Measurements from ENCODE around the gene GCLM. TPM values are rescaled to one million over a fixed set of nuclear protein-coding genes. Genes with fewer than 3 reads are reported as not detected.
"Not testable (repeated sequence)": the region's sequence is repeated elsewhere in the genome, so short reads cannot be mapped to it uniquely, and the experiment has no call there.

The GCLM gene, protein sequence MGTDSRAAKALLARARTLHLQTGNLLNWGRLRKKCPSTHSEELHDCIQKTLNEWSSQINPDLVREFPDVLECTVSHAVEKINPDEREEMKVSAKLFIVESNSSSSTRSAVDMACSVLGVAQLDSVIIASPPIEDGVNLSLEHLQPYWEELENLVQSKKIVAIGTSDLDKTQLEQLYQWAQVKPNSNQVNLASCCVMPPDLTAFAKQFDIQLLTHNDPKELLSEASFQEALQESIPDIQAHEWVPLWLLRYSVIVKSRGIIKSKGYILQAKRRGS
- total RNA-seq: 10 to 100 TPM in 3 of 8 experiments, 1 to 10 TPM in 5; 4.2 to 22.5 (median 7.6) TPM

DNA sequence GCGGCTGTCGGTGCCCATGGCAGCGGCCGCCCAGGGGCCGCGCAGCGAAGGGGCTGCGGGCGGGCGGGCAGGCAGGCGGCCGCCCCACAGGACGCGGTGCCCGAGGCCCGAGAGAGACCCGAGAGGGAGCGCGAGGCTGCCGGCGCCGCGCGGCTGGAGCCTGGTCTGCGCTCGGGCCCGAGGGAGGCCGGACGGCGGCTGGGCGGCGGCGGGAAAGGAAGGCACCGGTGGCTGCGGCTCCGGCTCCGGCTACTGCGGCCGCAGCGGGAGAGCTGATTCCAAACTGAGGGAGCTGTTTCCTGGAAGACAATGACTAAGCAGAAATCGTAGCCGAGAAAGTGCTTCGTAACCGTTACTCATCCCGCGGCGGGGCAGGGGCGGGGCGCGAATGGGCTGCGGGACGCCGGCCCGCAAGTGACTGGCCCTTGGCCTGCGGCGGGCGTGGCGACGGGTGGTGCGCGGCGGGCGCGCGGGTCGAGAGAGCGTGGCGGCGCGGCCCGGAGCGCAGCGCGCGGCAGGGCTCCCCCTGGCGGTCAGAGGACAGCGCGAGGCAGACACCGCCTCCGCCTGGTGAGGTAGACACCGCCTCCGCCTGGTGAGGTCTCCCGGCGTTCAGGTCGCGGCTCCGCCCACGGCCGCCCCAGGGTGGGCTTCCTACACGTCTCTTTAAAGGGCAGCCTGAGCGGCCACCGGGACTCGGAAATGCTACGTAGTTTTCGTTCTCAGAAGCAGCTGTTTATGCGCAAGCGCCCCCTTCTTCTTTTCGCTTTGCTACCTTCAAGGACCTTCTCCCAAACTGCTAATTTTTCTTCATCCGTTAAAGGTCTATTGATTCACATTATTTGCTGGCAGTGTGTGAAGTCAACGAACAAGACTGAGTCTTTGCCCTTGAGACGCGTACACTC, at the start of gene GCLM:
TSS of gene GCLM (minus strand) at position 285 of the 905 bp plus-strand sequence. CDS start at position 18, 267 bp downstream.
- ATAC-seq (replicated peaks in 6 of 8): peak; percentile 88 to 97 (median 93)
- WGBS, 10 experiments: 0 to 54% (median 7%) methylated on average over 2 to 45 of the region's 102 CpGs; no CpG with 5 or more reads in 3 of the 10 experiments
- H3K4me3 ChIP-seq: peak within 1 kb of the TSS; percentile 55 to 75 (median 68)
- in situ Hi-C loops (cut with MboI; ENCODE audit: low pct_unique_long_range_greater_than_20kb in 2 of 9, low sequenced_read_pairs in 9 of 9, unreplicated experiment in 9 of 9): no loop called here
- peak within 1 kb of the TSS; percentile 15 to 73 for H3K27ac ChIP-seq
- peaks cover 8 to 20% of the 10 kb centered on the region in 2 donors for H3K4me1 ChIP-seq (replicated peaks in 1 of 2)

- in situ Hi-C loops (cut with MboI; ENCODE audit: low pct_unique_long_range_greater_than_20kb in 2 of 9, low sequenced_read_pairs in 9 of 9, unreplicated experiment in 9 of 9): no loop called here
- Histone ChIP-seq H3K27ac (no peak overlapping the region), H3K4me3 (no peak overlapping the region), H3K4me1 (replicated peaks in 1 of 2) (no peaks in the 10 kb centered on the region)
- 33 to 92% (median 63%) methylated on average over 1 of the region's 1 CpG; no CpG with 5 or more reads in 1 of the 10 experiments for WGBS, 10 experiments
- no peak for ATAC-seq (replicated peaks in 6 of 8)
These were observed 49.5 kb upstream of the GCLM start for GRCh38 chr1:93958726-93959100.

- Histone ChIP-seq H3K4me1 (replicated peaks in 1 of 2) (no peaks in the 10 kb centered on the region), H3K4me3 (no peak overlapping the region), H3K27ac (no peak overlapping the region)
- in situ Hi-C loops (cut with MboI; ENCODE audit: low pct_unique_long_range_greater_than_20kb in 2 of 9, low sequenced_read_pairs in 9 of 9, unreplicated experiment in 9 of 9): no loop called here
- 20 to 83% (median 70%) methylated on average over 1 of the region's 1 CpG; no CpG with 5 or more reads in 5 of the 10 experiments for WGBS, 10 experiments
- ATAC-seq (replicated peaks in 6 of 8): peak in 1 of 8 experiments; percentile 72
These were observed 48.9 kb upstream of the GCLM start for GRCh38 chr1:93958032-93958725.

DNA sequence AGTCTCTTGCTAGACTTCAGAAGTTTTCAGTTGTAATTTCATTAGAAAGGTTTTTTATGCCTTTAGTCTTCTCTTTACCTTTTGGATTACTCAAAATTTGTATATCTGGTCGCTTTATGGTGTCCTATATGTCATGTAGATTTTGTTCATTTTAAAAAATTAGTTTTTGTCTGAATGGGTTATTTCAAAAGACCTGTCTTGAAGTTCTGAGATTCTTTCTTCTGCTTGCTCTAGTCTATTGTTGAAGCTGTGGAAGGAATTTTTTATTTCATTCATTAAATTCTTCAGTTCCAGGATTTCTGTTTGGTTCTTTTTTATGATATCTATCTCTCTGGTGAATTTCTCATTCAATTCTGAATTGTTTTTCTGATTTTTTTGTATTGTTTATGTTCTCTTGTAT, 46.5 kb upstream of the GCLM start:
- in situ Hi-C loops (cut with MboI; ENCODE audit: low pct_unique_long_range_greater_than_20kb in 2 of 9, low sequenced_read_pairs in 9 of 9, unreplicated experiment in 9 of 9): no loop called here
- 0 to 63% (median 40%) methylated on average over 1 of the region's 1 CpG for WGBS, 10 experiments
- no peak overlapping the region for H3K27ac ChIP-seq
- no peak overlapping the region for H3K4me3 ChIP-seq
- ATAC-seq (replicated peaks in 6 of 8): no peak
- no peaks in the 10 kb centered on the region for H3K4me1 ChIP-seq (replicated peaks in 1 of 2)

- in situ Hi-C loops (cut with MboI; ENCODE audit: low pct_unique_long_range_greater_than_20kb in 2 of 9, low sequenced_read_pairs in 9 of 9, unreplicated experiment in 9 of 9): not testable (repeated sequence)
These were observed 37.9 kb upstream of the GCLM start for GRCh38 chr1:93947002-93947686.

GRCh38 chr1:93938461-93939145, 29.4 kb upstream of the GCLM start:
- WGBS, 10 experiments: 80 to 91% (median 85%) methylated on average over 1 of the region's 1 CpG; no CpG with 5 or more reads in 6 of the 10 experiments

More at GRCh38 chr1:93947002-93947686, 37.9 kb upstream of the GCLM start:
- WGBS, 10 experiments: 0 to 90% (median 71%) methylated on average over 1 to 2 of the region's 2 CpGs
- not testable (repeated sequence) for H3K4me3 ChIP-seq; H3K27ac ChIP-seq; H3K4me1 ChIP-seq (replicated peaks in 1 of 2)
- peak in 3 of 8 experiments; percentile 80 to 95 (median 89) for ATAC-seq (replicated peaks in 6 of 8)

DNA sequence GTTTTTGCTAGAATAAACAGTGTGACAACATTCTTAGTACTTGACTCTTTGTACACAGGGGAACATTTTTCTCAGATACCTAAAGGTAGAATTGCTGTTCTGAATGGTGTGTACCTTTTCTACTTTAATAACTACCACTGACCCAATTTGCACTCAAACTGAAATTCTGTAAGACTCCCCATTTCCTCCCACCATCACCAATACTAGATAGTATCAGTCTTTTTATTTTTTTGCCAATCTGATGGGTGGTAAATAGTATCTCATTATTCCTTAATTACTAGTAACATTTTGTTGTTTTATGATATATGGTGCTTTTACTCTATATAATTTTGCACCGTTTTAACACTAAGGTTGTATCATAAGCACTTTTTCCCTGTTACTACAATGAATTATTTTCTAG, 28.8 kb upstream of the GCLM start:
- no peak for ATAC-seq (replicated peaks in 6 of 8)
- WGBS, 10 experiments: 0 to 100% (median 73%) methylated on average over 1 of the region's 1 CpG
- in situ Hi-C loops (cut with MboI; ENCODE audit: low pct_unique_long_range_greater_than_20kb in 2 of 9, low sequenced_read_pairs in 9 of 9, unreplicated experiment in 9 of 9): no loop called here
- Histone ChIP-seq H3K4me3 (no peak overlapping the region), H3K27ac (no peak overlapping the region), H3K4me1 (replicated peaks in 1 of 2) (no peaks in the 10 kb centered on the region)

More at GRCh38 chr1:93938461-93939145, 29.4 kb upstream of the GCLM start:
- no peak overlapping the region for H3K4me3 ChIP-seq
- no peak overlapping the region for H3K27ac ChIP-seq
- ATAC-seq (replicated peaks in 6 of 8): no peak
- H3K4me1 ChIP-seq (replicated peaks in 1 of 2): no peaks in the 10 kb centered on the region
- in situ Hi-C loops (cut with MboI; ENCODE audit: low pct_unique_long_range_greater_than_20kb in 2 of 9, low sequenced_read_pairs in 9 of 9, unreplicated experiment in 9 of 9): no loop called here

DNA sequence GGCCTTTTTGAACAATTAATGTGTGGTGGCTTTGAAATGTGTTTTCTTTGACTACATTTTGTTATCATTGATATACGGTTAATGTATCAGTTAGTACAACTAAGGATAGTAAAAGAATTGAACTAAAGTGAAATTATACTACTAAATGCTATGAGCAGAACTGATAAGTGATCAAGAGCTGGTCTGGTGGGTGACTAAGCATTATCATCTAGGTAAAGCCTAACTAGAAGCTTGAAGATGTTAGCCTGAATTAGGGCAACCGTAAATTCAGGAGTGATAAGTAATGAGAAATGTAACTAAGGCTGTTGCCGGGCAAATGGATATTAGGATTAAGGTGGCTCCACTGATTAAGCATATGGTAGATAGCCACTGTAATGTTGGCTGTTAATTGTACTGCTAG, 16.0 kb upstream of the GCLM start:
- Histone ChIP-seq H3K4me3 (no peak overlapping the region), H3K4me1 (replicated peaks in 1 of 2) (no peaks in the 10 kb centered on the region), H3K27ac (no peak overlapping the region)
- in situ Hi-C loops (cut with MboI; ENCODE audit: low pct_unique_long_range_greater_than_20kb in 2 of 9, low sequenced_read_pairs in 9 of 9, unreplicated experiment in 9 of 9): no loop called here
- 45 to 100% (median 90%) methylated on average over 2 to 3 of the region's 3 CpGs for WGBS, 10 experiments
- no peak for ATAC-seq (replicated peaks in 6 of 8)

GRCh38 chr1:93919780-93920179, 10.6 kb upstream of the GCLM start:
- in situ Hi-C loops (cut with MboI; ENCODE audit: low pct_unique_long_range_greater_than_20kb in 2 of 9, low sequenced_read_pairs in 9 of 9, unreplicated experiment in 9 of 9): no loop called here
- no peak overlapping the region for H3K4me3 ChIP-seq
- no peak overlapping the region for H3K27ac ChIP-seq
- WGBS, 10 experiments: 13 to 38% (median 24%) methylated on average over 1 of the region's 1 CpG; no CpG with 5 or more reads in 2 of the 10 experiments
- no peaks in the 10 kb centered on the region for H3K4me1 ChIP-seq (replicated peaks in 1 of 2)
- peak in 1 of 8 experiments; percentile 62 for ATAC-seq (replicated peaks in 6 of 8)

DNA sequence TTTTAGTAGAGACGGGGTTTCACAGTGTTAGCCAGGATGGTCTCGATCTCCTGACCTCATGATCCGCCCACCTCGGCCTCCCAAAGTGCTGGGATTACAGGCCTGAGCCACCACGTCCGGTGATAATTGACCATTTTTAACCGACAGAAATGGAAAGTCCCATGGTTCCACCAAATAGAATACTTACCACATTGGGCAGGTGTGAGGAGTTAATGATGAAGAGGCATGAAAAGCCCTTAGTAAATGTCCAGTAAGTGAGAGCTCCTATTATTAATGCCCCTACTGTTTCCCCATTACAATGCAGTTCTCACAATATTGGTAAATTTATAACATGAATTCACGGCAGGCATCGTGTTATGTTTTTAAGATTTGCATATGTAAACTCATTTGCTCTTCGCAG, 8.1 kb upstream of the GCLM start:
- in situ Hi-C loops (cut with MboI; ENCODE audit: low pct_unique_long_range_greater_than_20kb in 2 of 9, low sequenced_read_pairs in 9 of 9, unreplicated experiment in 9 of 9): no loop called here
- ATAC-seq (replicated peaks in 6 of 8): no peak
- Histone ChIP-seq H3K27ac (no peak overlapping the region), H3K4me1 (replicated peaks in 1 of 2) (no peaks in the 10 kb centered on the region), H3K4me3 (no peak overlapping the region)
- 29 to 100% (median 90%) methylated on average over 2 to 8 of the region's 10 CpGs for WGBS, 10 experiments

DNA sequence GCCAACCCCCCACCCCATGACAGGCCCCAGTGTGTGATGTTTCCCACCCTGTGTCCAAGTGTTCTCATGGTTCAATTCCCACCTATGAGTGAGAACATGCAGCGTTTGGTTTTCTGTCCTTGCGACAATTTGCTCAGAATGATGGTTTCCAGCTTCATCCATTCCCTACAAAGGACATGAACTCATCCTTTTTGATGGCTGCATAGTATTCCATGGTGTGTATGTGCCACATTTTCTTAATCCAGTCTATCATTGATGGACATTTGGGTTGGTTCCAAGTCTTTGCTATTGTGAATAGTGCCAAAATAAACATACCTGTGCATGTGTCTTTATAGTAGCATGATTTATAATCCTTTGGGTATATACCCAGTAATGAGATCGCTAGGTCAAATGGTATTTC, 1.6 kb upstream of the GCLM start:
- WGBS, 10 experiments: 92 to 100% (median 94%) methylated on average over 2 to 3 of the region's 3 CpGs; no CpG with 5 or more reads in 5 of the 10 experiments
- H3K27ac ChIP-seq; H3K4me3 ChIP-seq; in situ Hi-C loops (cut with MboI; ENCODE audit: low pct_unique_long_range_greater_than_20kb in 2 of 9, low sequenced_read_pairs in 9 of 9, unreplicated experiment in 9 of 9); ATAC-seq (replicated peaks in 6 of 8): not testable (repeated sequence)
- H3K4me1 ChIP-seq (replicated peaks in 1 of 2): peaks cover 8 to 20% of the 10 kb centered on the region in 2 donors

- Histone ChIP-seq H3K27ac (no peak overlapping the region), H3K4me3 (no peak overlapping the region), H3K4me1 (replicated peaks in 1 of 2) (peaks cover 8 to 20% of the 10 kb centered on the region in 2 donors)
- in situ Hi-C loops (cut with MboI; ENCODE audit: low pct_unique_long_range_greater_than_20kb in 2 of 9, low sequenced_read_pairs in 9 of 9, unreplicated experiment in 9 of 9): no loop called here
- WGBS, 10 experiments: 64 to 100% (median 94%) methylated on average over 2 to 4 of the region's 4 CpGs
- no peak for ATAC-seq (replicated peaks in 6 of 8)
These were observed 1.1 kb upstream of the GCLM start for GRCh38 chr1:93910305-93910704.

All from motor neuron (in vitro differentiated cells).